ENCODE measurements around the gene HEXIM1. TPM values are rescaled to one million over a fixed set of nuclear protein-coding genes. Genes with fewer than 3 reads are reported as not detected.

Gene HEXIM1
- total and polyA plus RNA-seq, 8 donors, result 6.8 to 17.2 (median 12.0) TPM

- no peak overlapping the region for H3K4me3 ChIP-seq
- peak overlapping the region in 3 of 4 donors; percentile 8 to 37 (median 26) for H3K27ac ChIP-seq
- DNase-seq, result peak in 1 of 6 donors; percentile 60
- FAIRE-seq, result no peak
- H3K9me3 ChIP-seq, result no peaks in the 10 kb centered on the region
- no peaks in the 10 kb centered on the region for H3K36me3 ChIP-seq
- intact Hi-C loops (cut with DNase I), result no loop called here
- H3K27me3 ChIP-seq, result no peaks in the 10 kb centered on the region
- no peak for ATAC-seq
- TF ChIP-seq, protein P1, sequence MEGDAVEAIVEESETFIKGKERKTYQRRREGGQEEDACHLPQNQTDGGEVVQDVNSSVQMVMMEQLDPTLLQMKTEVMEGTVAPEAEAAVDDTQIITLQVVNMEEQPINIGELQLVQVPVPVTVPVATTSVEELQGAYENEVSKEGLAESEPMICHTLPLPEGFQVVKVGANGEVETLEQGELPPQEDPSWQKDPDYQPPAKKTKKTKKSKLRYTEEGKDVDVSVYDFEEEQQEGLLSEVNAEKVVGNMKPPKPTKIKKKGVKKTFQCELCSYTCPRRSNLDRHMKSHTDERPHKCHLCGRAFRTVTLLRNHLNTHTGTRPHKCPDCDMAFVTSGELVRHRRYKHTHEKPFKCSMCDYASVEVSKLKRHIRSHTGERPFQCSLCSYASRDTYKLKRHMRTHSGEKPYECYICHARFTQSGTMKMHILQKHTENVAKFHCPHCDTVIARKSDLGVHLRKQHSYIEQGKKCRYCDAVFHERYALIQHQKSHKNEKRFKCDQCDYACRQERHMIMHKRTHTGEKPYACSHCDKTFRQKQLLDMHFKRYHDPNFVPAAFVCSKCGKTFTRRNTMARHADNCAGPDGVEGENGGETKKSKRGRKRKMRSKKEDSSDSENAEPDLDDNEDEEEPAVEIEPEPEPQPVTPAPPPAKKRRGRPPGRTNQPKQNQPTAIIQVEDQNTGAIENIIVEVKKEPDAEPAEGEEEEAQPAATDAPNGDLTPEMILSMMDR (IDR thresholded peaks at IDR 0.05), result no peak
- 86 to 89% methylated on average over 5 of the region's 5 CpGs for WGBS, 2 donors
- H3K4me1 ChIP-seq, result peaks cover 0 to 5% (median 0%) of the 10 kb centered on the region in 3 donors
These were observed 19.9 kb upstream of the HEXIM1 start for GRCh38 chr17:45128331-45128730.

- WGBS, 2 donors, result 92 to 95% methylated on average over 2 of the region's 2 CpGs
- H3K4me1 ChIP-seq, result peaks cover 0 to 5% (median 0%) of the 10 kb centered on the region in 3 donors
These were observed 19.3 kb upstream of the HEXIM1 start for GRCh38 chr17:45128989-45129388.

DNA sequence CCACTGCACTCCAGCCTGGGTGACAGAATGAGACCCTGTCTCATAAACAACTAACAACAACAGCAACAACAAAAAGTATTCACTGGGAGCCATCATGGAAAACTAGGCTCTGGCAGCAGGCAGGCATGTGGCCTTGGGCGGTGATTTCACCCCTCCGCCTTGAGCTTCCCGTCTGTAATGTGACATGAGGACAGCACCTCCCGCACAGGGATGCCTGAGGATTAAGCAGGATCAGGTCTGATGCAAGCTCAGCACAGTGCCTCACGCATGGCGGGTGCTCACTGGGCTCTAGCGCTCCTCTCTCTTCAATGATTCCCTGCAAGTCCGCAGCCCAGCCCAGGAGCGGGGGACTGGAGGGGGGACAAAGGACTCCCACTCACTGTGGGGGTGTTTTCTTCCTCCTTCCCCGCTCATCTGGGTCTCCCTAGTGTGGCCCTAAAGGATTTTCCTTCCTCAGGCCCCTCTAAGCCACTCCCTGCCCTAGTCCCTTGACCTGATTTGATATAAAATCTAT, 18.8 kb upstream of the HEXIM1 start:
- FAIRE-seq (no peak), ATAC-seq (no peak), DNase-seq (peak in 1 of 6 donors; percentile 59)
- WGBS, 2 donors, result 78 to 85% methylated on average over 10 of the region's 10 CpGs
- no peak overlapping the region for H3K4me3 ChIP-seq
- H3K9me3 ChIP-seq, result no peaks in the 10 kb centered on the region
- H3K4me1 ChIP-seq, result peaks cover 0 to 5% (median 0%) of the 10 kb centered on the region in 3 donors
- H3K27me3 ChIP-seq, result no peaks in the 10 kb centered on the region
- H3K36me3 ChIP-seq, result no peaks in the 10 kb centered on the region
- TF ChIP-seq, protein P1 (IDR thresholded peaks at IDR 0.05), result no peak
- H3K27ac ChIP-seq, result no peak overlapping the region
- intact Hi-C loops (cut with DNase I), result no loop called here

More at GRCh38 chr17:45128989-45129388, 19.3 kb upstream of the HEXIM1 start:
- intact Hi-C loops (cut with DNase I), result no loop called here
- DNase-seq, result no peak
- TF ChIP-seq, protein P1 (IDR thresholded peaks at IDR 0.05), result no peak
- no peak for ATAC-seq
- Histone ChIP-seq H3K4me3 (no peak overlapping the region), H3K9me3 (no peaks in the 10 kb centered on the region), H3K27me3 (no peaks in the 10 kb centered on the region), H3K36me3 (no peaks in the 10 kb centered on the region), H3K27ac (no peak overlapping the region)
- no peak for FAIRE-seq

GRCh38 chr17:45129940-45130680, 18.2 kb upstream of the HEXIM1 start:
- Histone ChIP-seq H3K36me3 (no peaks in the 10 kb centered on the region), H3K27me3 (no peaks in the 10 kb centered on the region), H3K9me3 (no peaks in the 10 kb centered on the region), H3K27ac (no peak overlapping the region), H3K4me1 (peaks cover 0 to 5% (median 0%) of the 10 kb centered on the region in 3 donors), H3K4me3 (no peak overlapping the region)
- ATAC-seq, result no peak
- intact Hi-C loops (cut with DNase I), result no loop called here
- 62 to 78% methylated on average over 13 of the region's 13 CpGs for WGBS, 2 donors
- DNase-seq, result peak in 1 of 6 donors; percentile 60
- no peak for FAIRE-seq
- TF ChIP-seq, protein P1 (IDR thresholded peaks at IDR 0.05), result no peak
